HepG2 (cell line): ENCODE data around the gene NLRX1. TPM values are rescaled to one million over a fixed set of nuclear protein-coding genes. Genes with fewer than 3 reads are reported as not detected.

Experiments used
- ATAC-seq: fragments of 200-7000 bp; cut with Tn5 transposase; 3 replicates; pipeline ENCODE4 v1.9.1; 2020; ENCODE audit warnings: mild to moderate bottlenecking, moderate library complexity
- BruUV-seq: library from RNA; stranded (reverse); fragments of 400-500 nt; replicated peaks from 2 replicates; lab custom pipeline; 2021; lab: Mats Ljungman, UMichigan
- CTCF ChIA-PET: fragments of 300-600 bp; formaldehyde crosslinking; extraction: SDS; loops from one replicate; lab custom pipeline; 2021; ENCODE audit warnings: low total read pairs, inconsistent platforms, low intra/inter-chr PET ratio; lab: Yijun Ruan, JAX
- POLR2A ChIA-PET: fragments of 350-600 bp; sonication (Branson Sonifier 250); formaldehyde crosslinking; loops from one replicate; lab custom pipeline; 2020; ENCODE audit warnings: antibody characterized with exemption, inconsistent platforms; lab: Yijun Ruan, JAX
- DNase-seq: peaks from one replicate; pipeline ENCODE4 v3.0.0-alpha.2; 2015; ENCODE audit warnings: low spot score
- FAIRE-seq: peaks from 3 replicates; lab custom pipeline; 2011; peaks lifted over from hg19 to GRCh38; lab: Jason Lieb, UNC
- H2AFZ ChIP-seq: one replicate; pipeline ENCODE4 v1.6.1; 2011; ENCODE audit warnings: low read length, inconsistent platforms
- H3K27ac ChIP-seq: fragments of 300-600 bp; 3 replicates; pipeline ENCODE4 v1.8.0; 2011; ENCODE audit warnings: mixed run types, mild to moderate bottlenecking, mixed read lengths, low read length, inconsistent platforms; ENCODE audit not compliant: insufficient read depth; ENCODE audit errors: extremely low read length
- H3K27me3 ChIP-seq, 2 experiments: fragments of 200-600 bp in 1 of 2; 2 replicates in 1 of 2; 3 replicates in 1 of 2; pipeline versions ENCODE4 v1.6.0 to v1.8.0; 2011; ENCODE audit warnings: low read length in 2 of 2, mild to moderate bottlenecking in 2 of 2, moderate library complexity in 2 of 2, inconsistent platforms in 1 of 2; ENCODE audit not compliant: insufficient read depth in 2 of 2, control insufficient read depth in 1 of 2
- H3K36me3 ChIP-seq, 2 experiments: fragments of 200-600 bp in 1 of 2; replicated peaks in 1 of 2; 2 replicates in 1 of 2; 3 replicates in 1 of 2; pipeline versions ENCODE4 v1.5.1 to v1.8.0; 2011; ENCODE audit warnings: low read length in 2 of 2, inconsistent platforms in 1 of 2; ENCODE audit not compliant: insufficient read depth in 2 of 2, control insufficient read depth in 1 of 2
- H3K4me1 ChIP-seq: 2 replicates; pipeline ENCODE4 v1.5.1; 2012; ENCODE audit warnings: low read length, inconsistent platforms; ENCODE audit not compliant: insufficient read depth
- H3K4me2 ChIP-seq: 2 replicates; pipeline ENCODE4 v1.6.0; 2011; ENCODE audit warnings: low read depth, low read length, inconsistent platforms
- H3K4me3 ChIP-seq, 3 experiments: fragments of 200-600 bp in 1 of 3; sonication (generic), shearing (Covaris generic) in 1 of 3; replicated peaks in 1 of 3; 2 replicates each; pipeline ENCODE4 v1.5.1; 2011 to 2016; ENCODE audit warnings: low read length in 3 of 3, inconsistent platforms in 2 of 3, low read depth in 2 of 3, mild to moderate bottlenecking in 2 of 3, control low read depth in 1 of 3, mixed read lengths in 1 of 3; ENCODE audit not compliant: insufficient read depth in 1 of 3
- H3K79me2 ChIP-seq: one replicate; pipeline ENCODE4 v1.6.1; 2011; ENCODE audit warnings: low read length, inconsistent platforms; ENCODE audit not compliant: insufficient read depth
- H3K9ac ChIP-seq: 2 replicates; pipeline ENCODE4 v1.6.0; 2011; ENCODE audit warnings: mild to moderate bottlenecking, low read depth, low read length, inconsistent platforms; ENCODE audit not compliant: insufficient read depth
- H3K9me3 ChIP-seq: 2 replicates; pipeline ENCODE4 v1.5.1; 2012; ENCODE audit warnings: mild to moderate bottlenecking, low read length
- H4K20me1 ChIP-seq: 2 replicates; pipeline ENCODE4 v1.6.0; 2011; ENCODE audit warnings: inconsistent platforms, mild to moderate bottlenecking, low read length, moderate library complexity; ENCODE audit not compliant: insufficient read depth
- ATM ChIP-seq: fragments of 450-650 bp; IDR thresholded peaks from 2 replicates; pipeline ENCODE4 v1.7.1; 2017; ENCODE audit warnings: mild to moderate bottlenecking, borderline replicate concordance
- CENPT ChIP-seq: sonication (generic); formaldehyde crosslinking; IDR thresholded peaks from 2 replicates; pipeline ENCODE4 v1.8.0; 2022; ENCODE audit warnings: low read depth, mild to moderate bottlenecking, moderate library complexity, missing genetic modification reagents
- ELF1 ChIP-seq: sonication (generic); formaldehyde crosslinking; IDR thresholded peaks from 2 replicates; pipeline ENCODE4 v1.4.0; 2020; ENCODE audit warnings: missing genetic modification reagents
- XRCC5 ChIP-seq: fragments of 200-400 bp; formaldehyde crosslinking; optimal IDR thresholded peaks from 2 replicates; pipeline ENCODE3; 2017; ENCODE audit warnings: mild to moderate bottlenecking, low read length
- YY1 ChIP-seq: IDR thresholded peaks from 2 replicates; pipeline ENCODE4 v1.6.1; 2011; ENCODE audit warnings: low read length, low read depth, moderate library complexity, mild to moderate bottlenecking; ENCODE audit not compliant: insufficient read depth, insufficient replicate concordance
- ZFP90 ChIP-seq: sonication (generic); formaldehyde crosslinking; IDR thresholded peaks from 2 replicates; pipeline ENCODE4 v1.8.0; 2022; ENCODE audit warnings: missing genetic modification reagents, mild to moderate bottlenecking, inconsistent platforms, borderline replicate concordance
- ZNF441 ChIP-seq: sonication (generic); formaldehyde crosslinking; IDR thresholded peaks from 2 replicates; pipeline ENCODE4 v1.7.0; 2021; ENCODE audit warnings: missing genetic modification reagents, borderline replicate concordance
- ZNF775 ChIP-seq: sonication (generic); formaldehyde crosslinking; IDR thresholded peaks from 2 replicates; pipeline ENCODE4 v1.4.0; 2020; ENCODE audit warnings: missing genetic modification reagents, mild to moderate bottlenecking, moderate library complexity, borderline replicate concordance
- WGBS: methylation state at CpG from one replicate; pipeline ENCODE4 v1.1.6; 2017; ENCODE audit warnings: low lambda C conversion rate; 5-methylcytosine and 5-hydroxymethylcytosine counted together
- in situ Hi-C: cut with HindIII; loops from 2 replicates; pipeline ENCODE4 v1.10.0; 2017; ENCODE audit warnings: low pct_unique_long_range_greater_than_20kb; ENCODE audit not compliant: extremely low pct_ligation_motif_present
- intact Hi-C: fragments of 100-400 bp; cut with micrococcal nuclease; formaldehyde crosslinking; loops from one replicate; pipeline ENCODE4 v1.10.0; 2022; ENCODE audit not compliant: unreplicated experiment
- polyA plus RNA-seq, 8 experiments: library from polyadenylated mRNA; depleted of rRNA in 3 of 8; stranded (reverse) in 7 of 8; unstranded in 1 of 8; fragments of >200 nt; fragmentation: Illumina TruSeq in 4 of 8; extraction: Trizol in 4 of 8; gene quantifications; 2 replicates each; pipeline versions ENCODE4 v1.2.1 to v1.2.3, GENCODE V29; 2011 to 2016; ENCODE audit warnings: low read depth in 4 of 8, missing spikeins in 1 of 8, mixed read lengths in 1 of 8; ENCODE audit not compliant: insufficient read depth in 1 of 8
- total RNA-seq, 5 experiments: library from RNA; depleted of rRNA; stranded (reverse); fragments of >200 nt; fragmentation: Illumina TruSeq; extraction: Trizol; gene quantifications; 2 replicates each; pipeline ENCODE4 v1.2.3, GENCODE V29; 2016; ENCODE audit warnings: low read depth in 1 of 5
- TF ChIP-seq, protein P1 (sequence below): sonication (generic); formaldehyde crosslinking; IDR thresholded peaks from 2 replicates; pipeline ENCODE4 v1.5.0; 2020; ENCODE audit warnings: mild to moderate bottlenecking, missing genetic modification reagents, moderate library complexity

Gene NLRX1
- total and polyA plus RNA-seq, 2 of the 13 experiments (the other 11 are each of a cell fraction or from before 2014, with no cell fraction given), result 8.7 to 11.0 TPM

DNA sequence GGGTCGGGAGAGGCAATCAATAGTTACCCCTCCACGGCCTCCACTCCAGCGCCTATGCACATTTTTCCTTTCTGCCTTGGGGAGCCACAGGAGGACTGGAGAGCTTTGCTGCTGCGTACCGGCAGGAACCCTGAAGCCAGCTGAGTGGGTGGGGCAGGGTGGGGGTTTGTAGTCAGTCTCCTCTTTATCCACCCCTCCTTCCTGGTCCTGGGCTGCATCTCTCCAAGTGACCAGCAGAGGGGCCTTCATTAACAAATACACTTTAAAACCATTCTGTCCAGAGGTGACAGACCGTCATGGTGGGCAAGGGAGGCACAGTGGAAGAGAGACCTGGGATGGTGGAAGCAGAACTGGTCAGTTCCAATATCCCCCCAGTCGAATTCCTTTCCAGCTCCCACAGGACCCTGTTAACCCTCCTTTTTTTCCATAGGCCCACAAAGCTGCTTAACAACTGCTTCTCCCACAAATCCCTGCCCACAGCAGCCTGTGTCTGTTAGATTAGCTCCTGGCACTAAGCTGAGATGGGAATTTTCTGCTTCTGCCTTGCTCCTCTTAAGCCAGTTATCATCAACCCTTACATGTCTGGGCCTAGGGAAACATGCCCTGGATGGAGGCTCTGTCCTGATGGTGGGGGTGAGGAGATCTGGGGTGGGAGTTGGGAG is 23.6 kb upstream of the NLRX1 start (continued):
- TF ChIP-seq XRCC5, result peak; percentile 52
- TF ChIP-seq ZFP90 (CRISPR knock-in tag), result no peak
- no peak for TF ChIP-seq CENPT (CRISPR knock-in tag)
- TF ChIP-seq, protein P1, sequence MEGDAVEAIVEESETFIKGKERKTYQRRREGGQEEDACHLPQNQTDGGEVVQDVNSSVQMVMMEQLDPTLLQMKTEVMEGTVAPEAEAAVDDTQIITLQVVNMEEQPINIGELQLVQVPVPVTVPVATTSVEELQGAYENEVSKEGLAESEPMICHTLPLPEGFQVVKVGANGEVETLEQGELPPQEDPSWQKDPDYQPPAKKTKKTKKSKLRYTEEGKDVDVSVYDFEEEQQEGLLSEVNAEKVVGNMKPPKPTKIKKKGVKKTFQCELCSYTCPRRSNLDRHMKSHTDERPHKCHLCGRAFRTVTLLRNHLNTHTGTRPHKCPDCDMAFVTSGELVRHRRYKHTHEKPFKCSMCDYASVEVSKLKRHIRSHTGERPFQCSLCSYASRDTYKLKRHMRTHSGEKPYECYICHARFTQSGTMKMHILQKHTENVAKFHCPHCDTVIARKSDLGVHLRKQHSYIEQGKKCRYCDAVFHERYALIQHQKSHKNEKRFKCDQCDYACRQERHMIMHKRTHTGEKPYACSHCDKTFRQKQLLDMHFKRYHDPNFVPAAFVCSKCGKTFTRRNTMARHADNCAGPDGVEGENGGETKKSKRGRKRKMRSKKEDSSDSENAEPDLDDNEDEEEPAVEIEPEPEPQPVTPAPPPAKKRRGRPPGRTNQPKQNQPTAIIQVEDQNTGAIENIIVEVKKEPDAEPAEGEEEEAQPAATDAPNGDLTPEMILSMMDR (CRISPR knock-in tag), result peak; percentile 75
- TF ChIP-seq YY1, result no peak

DNA sequence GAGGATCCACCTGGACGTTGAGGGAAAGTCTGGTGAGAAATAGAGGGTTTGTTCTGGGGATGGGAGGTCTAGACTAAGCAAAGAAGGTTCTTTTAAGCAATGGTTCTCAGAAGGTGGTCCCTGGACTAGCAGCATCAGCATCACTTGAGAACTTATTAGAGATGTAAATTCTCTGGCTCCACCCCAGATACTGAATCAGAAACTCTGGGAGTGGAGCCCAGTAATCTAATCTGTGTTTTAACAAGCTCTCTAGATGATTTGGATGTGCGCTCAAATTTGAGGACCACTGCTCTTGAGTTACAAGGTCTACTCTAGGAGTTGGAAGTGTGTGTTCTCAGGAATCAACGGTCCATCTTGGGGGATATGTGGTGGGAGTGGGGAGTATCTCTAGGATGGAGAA is 23.0 kb upstream of the NLRX1 start:
- Histone ChIP-seq H2AFZ (no peak overlapping the region), H3K27ac (no peak overlapping the region), H3K4me2 (no peak overlapping the region), H3K9ac (no peak overlapping the region), H3K4me3 (no peak overlapping the region), H3K79me2 (no peaks in the 10 kb centered on the region), H3K4me1 (peaks cover 6% of the 10 kb centered on the region; the same call in 1 of the 2 replicates), H3K9me3 (no peaks in the 10 kb centered on the region), H3K27me3 (peaks cover 13 to 39% of the 10 kb centered on the region in 2 experiments), H3K36me3 (no peaks in the 10 kb centered on the region), H4K20me1 (no peaks in the 10 kb centered on the region)
- intact Hi-C loops, result loop anchor here (1.0 to 2.0 kb wide), 2 partner anchors 51 to 52 kb away; a partner anchor contains a TSS
- TF ChIP-seq ZNF441, result no peak
- TF ChIP-seq ELF1 (CRISPR knock-in tag), result no peak
- no peak for TF ChIP-seq ZNF775 (CRISPR knock-in tag)
- TF ChIP-seq ATM, result no peak
- in situ Hi-C loops, result no loop called here
- DNase-seq, result no peak
- WGBS, result 34% methylated on average over 3 of the region's 3 CpGs
- no TSS peak for BruUV-seq
- ATAC-seq, result no peak
- CTCF ChIA-PET, result interaction anchor here (1.1 to 2.9 kb wide), 2 partner anchors 11 to 51 kb away, joined by 3 to 25 read pairs; no protein-coding TSS in a partner anchor
- no peak for FAIRE-seq
- POLR2A ChIA-PET, result interaction anchor here (0.6 to 1.8 kb wide), 4 partner anchors 23 to 129 kb away, joined by 3 to 11 read pairs (median 6); partner anchors contain the start of genes HINFP and NLRX1
